ENCODE data around the gene SEMG1.

GRCh38 chr20:45212836-45213235, 6.0 kb downstream of the SEMG1 start:
- no peak for TF ChIP-seq CTCF (IDR thresholded peaks at IDR 0.05; ENCODE audit: borderline replicate concordance, extremely low read depth, low read length, poor library complexity, severe bottlenecking)
- TF ChIP-seq EZH2 (IDR thresholded peaks at IDR 0.05; ENCODE audit: borderline replicate concordance, low read depth, low read length, severe bottlenecking) = no peak

All from DND-41 (cell line).